IMR-90 (cell line): ENCODE results near the gene BNIP5. TPM values are rescaled to one million over a fixed set of nuclear protein-coding genes. Genes with fewer than 3 reads are reported as not detected.

Experiments
- ATAC-seq: fragments of 200-7000 bp; cut with Tn5 transposase; 2 replicates; pipeline ENCODE4 v1.9.1; 2020; ENCODE audit warnings: low read depth, mild to moderate bottlenecking, moderate library complexity
- BruUV-seq: library from RNA; stranded (reverse); fragments of 400-500 nt; replicated peaks from 2 replicates; lab custom pipeline; 2021; lab: Mats Ljungman, UMichigan
- CTCF ChIA-PET: fragments of 300-600 bp; formaldehyde crosslinking; extraction: SDS; loops from one replicate; lab custom pipeline; 2021; ENCODE audit warnings: antibody characterized with exemption; lab: Yijun Ruan, JAX
- POLR2A ChIA-PET: fragments of 300-600 bp; sonication (Branson Sonifier 250); formaldehyde crosslinking; loops from one replicate; lab custom pipeline; 2022; ENCODE audit warnings: antibody characterized with exemption; ENCODE audit not compliant: unreplicated experiment; lab: Charles Lee
- DNase-seq: peaks from one replicate; pipeline ENCODE4 v3.0.0; 2013
- H2AFZ ChIP-seq: replicated peaks from 2 replicates; pipeline ENCODE3; 2013; ENCODE audit warnings: low read length, mild to moderate bottlenecking; ENCODE audit not compliant: poor library complexity
- H2AK5ac ChIP-seq: 2 replicates; pipeline ENCODE4 v1.6.1; 2013; ENCODE audit warnings: low read depth, low read length, inconsistent platforms
- H2AK9ac ChIP-seq: replicated peaks from 2 replicates; pipeline ENCODE3; 2013; ENCODE audit warnings: mild to moderate bottlenecking, low read depth, low read length, moderate library complexity; ENCODE audit not compliant: poor library complexity
- H2BK120ac ChIP-seq: 2 replicates; pipeline ENCODE4 v1.6.1; 2013; ENCODE audit warnings: low read depth, low read length, inconsistent platforms
- H2BK15ac ChIP-seq: 3 replicates; pipeline ENCODE4 v1.6.1; 2013; ENCODE audit warnings: low read depth, low read length, inconsistent platforms
- H2BK20ac ChIP-seq: 2 replicates; pipeline ENCODE4 v1.6.1; 2013; ENCODE audit warnings: low read depth, mild to moderate bottlenecking, inconsistent platforms, low read length, moderate library complexity
- H2BK5ac ChIP-seq: 2 replicates; pipeline ENCODE4 v1.6.1; 2013; ENCODE audit warnings: mild to moderate bottlenecking, low read depth, low read length, inconsistent platforms; ENCODE audit not compliant: poor library complexity, severe bottlenecking
- H3K14ac ChIP-seq: replicated peaks from 2 replicates; pipeline ENCODE4 v1.6.1; 2013; ENCODE audit warnings: low read depth, low read length, inconsistent platforms
- H3K18ac ChIP-seq: 2 replicates; pipeline ENCODE4 v1.6.1; 2013; ENCODE audit warnings: low read depth, low read length, control low read depth
- H3K23ac ChIP-seq: 2 replicates; pipeline ENCODE4 v1.6.1; 2013; ENCODE audit warnings: low read depth, low read length, inconsistent platforms
- H3K27ac ChIP-seq: 2 replicates; pipeline ENCODE4 v1.5.1; 2013; ENCODE audit warnings: mild to moderate bottlenecking, control low read depth, low read length; ENCODE audit not compliant: insufficient read depth
- H3K27me3 ChIP-seq: 2 replicates; pipeline ENCODE4 v1.6.1; 2013; ENCODE audit warnings: low read length; ENCODE audit not compliant: control insufficient read depth, insufficient read depth
- H3K36me3 ChIP-seq: 2 replicates; pipeline ENCODE4 v1.6.1; 2013; ENCODE audit warnings: low read length, mixed read lengths; ENCODE audit not compliant: control insufficient read depth, insufficient read depth
- H3K4ac ChIP-seq: 2 replicates; pipeline ENCODE4 v1.6.1; 2013; ENCODE audit warnings: low read depth, low read length, inconsistent platforms
- H3K4me1 ChIP-seq: 2 replicates; pipeline ENCODE4 v1.6.1; 2013; ENCODE audit warnings: low read length, mixed read lengths; ENCODE audit not compliant: control insufficient read depth, insufficient read depth
- H3K4me2 ChIP-seq: 2 replicates; pipeline ENCODE4 v1.6.1; 2013; ENCODE audit warnings: low read depth, mild to moderate bottlenecking, control low read depth, low read length, moderate library complexity
- H3K4me3 ChIP-seq: 2 replicates; pipeline ENCODE4 v1.5.1; 2013; ENCODE audit warnings: low read depth, mild to moderate bottlenecking, control low read depth, low read length, moderate library complexity; ENCODE audit not compliant: insufficient read depth
- H3K56ac ChIP-seq: 2 replicates; pipeline ENCODE4 v1.6.1; 2013; ENCODE audit warnings: low read length, inconsistent platforms; ENCODE audit not compliant: insufficient read depth; ENCODE audit errors: extremely low read depth
- H3K79me1 ChIP-seq, 2 experiments: 2 replicates each; pipeline ENCODE4 v1.6.1; 2013; ENCODE audit warnings: low read length in 2 of 2, inconsistent platforms in 1 of 2, low read depth in 1 of 2
- H3K9ac ChIP-seq: 2 replicates; pipeline ENCODE4 v1.6.1; 2013; ENCODE audit warnings: low read depth, low read length, control low read depth
- H3K9me1 ChIP-seq: 2 replicates; pipeline ENCODE4 v1.6.1; 2013; ENCODE audit warnings: low read length, inconsistent platforms; ENCODE audit not compliant: insufficient read depth
- H3K9me3 ChIP-seq: 2 replicates; pipeline ENCODE4 v1.6.1; 2013; ENCODE audit warnings: low read length; ENCODE audit not compliant: control insufficient read depth, insufficient read depth
- H4K20me1 ChIP-seq: 2 replicates; pipeline ENCODE4 v1.6.1; 2013; ENCODE audit warnings: low read length, inconsistent platforms; ENCODE audit not compliant: insufficient read depth
- H4K5ac ChIP-seq: 2 replicates; pipeline ENCODE4 v1.6.1; 2013; ENCODE audit warnings: mild to moderate bottlenecking, low read depth, low read length, control low read depth
- H4K8ac ChIP-seq, 2 experiments: 2 replicates each; pipeline ENCODE4 v1.6.1; 2013; ENCODE audit warnings: low read depth in 2 of 2, low read length in 2 of 2, control low read depth in 1 of 2, inconsistent platforms in 1 of 2
- H4K91ac ChIP-seq: 2 replicates; pipeline ENCODE4 v1.6.1; 2013; ENCODE audit warnings: low read depth, low read length, inconsistent platforms; ENCODE audit not compliant: insufficient read depth
- BHLHE40 ChIP-seq: fragments of 150-350 bp; IDR thresholded peaks from 2 replicates; pipeline ENCODE4 v1.6.1; 2016; ENCODE audit warnings: mild to moderate bottlenecking, low read depth, low read length
- CEBPB ChIP-seq: IDR thresholded peaks from 2 replicates; pipeline ENCODE4 v1.6.1; 2012; ENCODE audit warnings: low read depth, low read length, improper control_type of control experiment
- CHD1 ChIP-seq: IDR thresholded peaks from 2 replicates; pipeline ENCODE4 v1.6.1; 2012; ENCODE audit warnings: low read depth, low read length, improper control_type of control experiment
- CTCF ChIP-seq: conservative IDR thresholded peaks from 2 replicates; pipeline ENCODE4 v1.5.1; 2012; ENCODE audit warnings: mild to moderate bottlenecking, low read depth, low read length, improper control_type of control experiment
- FOS ChIP-seq: fragments of 150-350 bp; IDR thresholded peaks from 2 replicates; pipeline ENCODE4 v1.6.1; 2016; ENCODE audit warnings: low read depth, low read length
- MAFK ChIP-seq: IDR thresholded peaks from 2 replicates; pipeline ENCODE4 v1.6.1; 2012; ENCODE audit warnings: low read depth, low read length, improper control_type of control experiment
- MAZ ChIP-seq: IDR thresholded peaks from 2 replicates; pipeline ENCODE4 v1.6.1; 2012; ENCODE audit warnings: low read depth, mild to moderate bottlenecking, low read length, improper control_type of control experiment, moderate library complexity, borderline replicate concordance
- MXI1 ChIP-seq: IDR thresholded peaks from 2 replicates; pipeline ENCODE4 v1.6.1; 2012; ENCODE audit warnings: low read depth, mild to moderate bottlenecking, low read length, moderate library complexity, borderline replicate concordance
- POLR2A ChIP-seq: IDR thresholded peaks from 2 replicates; pipeline ENCODE4 v1.6.1; 2012; ENCODE audit warnings: mild to moderate bottlenecking, low read depth, low read length
- RAD21 ChIP-seq: IDR thresholded peaks from 2 replicates; pipeline ENCODE4 v1.6.1; 2012; ENCODE audit warnings: low read length, improper control_type of control experiment
- RCOR1 ChIP-seq: IDR thresholded peaks from 2 replicates; pipeline ENCODE4 v1.6.1; 2012; ENCODE audit warnings: mild to moderate bottlenecking, low read length, improper control_type of control experiment; ENCODE audit not compliant: insufficient replicate concordance
- RFX5 ChIP-seq: IDR thresholded peaks from 2 replicates; pipeline ENCODE4 v1.8.0; 2012; ENCODE audit warnings: low read depth, mild to moderate bottlenecking, low read length, moderate library complexity
- SMC3 ChIP-seq: fragments of 150-350 bp; IDR thresholded peaks from 2 replicates; pipeline ENCODE4 v1.6.1; 2016; ENCODE audit warnings: low read depth, mild to moderate bottlenecking, antibody characterized with exemption, low read length, moderate library complexity
- WGBS, 2 experiments: methylation state at CpG; one replicate each; pipeline versions ENCODE4 v1.1.5 to v1.1.7; 2013; ENCODE audit warnings: missing lambda C conversion rate in 2 of 2; ENCODE audit not compliant: insufficient read length in 1 of 2; ENCODE audit errors: extremely low coverage in 2 of 2; 5-methylcytosine and 5-hydroxymethylcytosine counted together
- dilution Hi-C: fragments of 300-500 bp; cut with HindIII; formaldehyde crosslinking; loops from one replicate; pipeline ENCODE4 v1.14.3; 2018; ENCODE audit warnings: low sequenced_read_pairs; ENCODE audit not compliant: unreplicated experiment
- in situ Hi-C: fragments of 300-500 bp; cut with MboI; formaldehyde crosslinking; loops from 3 replicates; pipeline ENCODE4 v1.14.3; 2019; ENCODE audit warnings: low sequenced_read_pairs, inconsistent platforms, mixed read lengths
- intact Hi-C: fragments of 100-400 bp; cut with micrococcal nuclease; formaldehyde crosslinking; loops from 2 replicates; pipeline ENCODE4 v1.10.0; 2022
- polyA plus RNA-seq, 3 experiments: library from polyadenylated mRNA; depleted of rRNA; stranded (reverse); fragments of >200 nt; gene quantifications; 2 replicates each; pipeline ENCODE4 v1.2.3, GENCODE V29; 2012; ENCODE audit warnings: low replicate concordance in 1 of 3
- total RNA-seq: library from RNA; depleted of rRNA; stranded (reverse); fragments of >200 nt; gene quantifications from 2 replicates; pipeline ENCODE4 v1.2.3, GENCODE V29; 2012
- TF ChIP-seq, protein P1 (sequence below): fragments of 150-350 bp; IDR thresholded peaks from 2 replicates; pipeline ENCODE4 v1.6.1; 2017; ENCODE audit warnings: mild to moderate bottlenecking, antibody characterized with exemption, low read length, low read depth
- TF ChIP-seq, protein P2 (sequence below): fragments of 150-350 bp; IDR thresholded peaks from 2 replicates; pipeline ENCODE4 v1.6.1; 2016; ENCODE audit warnings: low read depth, mild to moderate bottlenecking, low read length, moderate library complexity, borderline replicate concordance

The BNIP5 gene
- total and polyA plus RNA-seq, 2 of the 4 experiments (the other 2 are of a cell fraction): not detected

DNA sequence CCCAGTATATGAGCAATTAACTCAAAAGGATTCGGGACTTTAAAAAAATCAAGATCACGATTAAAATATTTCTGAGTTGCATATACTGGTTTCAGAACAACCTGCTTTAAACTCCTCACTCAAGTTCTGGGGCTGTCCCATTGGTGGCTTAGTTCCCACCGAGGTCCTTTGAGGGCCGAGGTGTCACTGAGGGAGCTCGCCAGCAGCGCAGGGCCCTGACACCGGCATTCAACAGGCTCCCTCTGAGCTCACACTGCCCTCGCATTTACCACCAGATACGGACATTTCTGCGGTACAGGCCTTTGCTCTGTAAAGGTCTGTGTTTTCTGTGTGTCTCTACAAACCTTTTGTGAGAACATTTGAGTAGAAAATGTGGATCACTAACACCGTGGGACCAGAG lies 24.4 kb upstream of the BNIP5 start:
- ChIA-PET POLR2A (no interaction called here), CTCF (no interaction called here)
- Histone ChIP-seq H4K20me1 (no peaks in the 10 kb centered on the region), H4K8ac (no peak overlapping the region), H3K9me1 (no peaks in the 10 kb centered on the region), H3K36me3 (no peaks in the 10 kb centered on the region), H3K4ac (no peak overlapping the region), H3K56ac (no peak overlapping the region), H3K4me1 (peaks cover 7% of the 10 kb centered on the region), H2BK120ac (no peak overlapping the region), H2AFZ (no peak overlapping the region), H3K18ac (no peak overlapping the region), H2BK15ac (no peak overlapping the region), H2BK5ac (no peak overlapping the region), H3K23ac (no peak overlapping the region), H3K4me3 (no peak overlapping the region), H3K9me3 (no peaks in the 10 kb centered on the region), H4K5ac (no peak overlapping the region), H3K14ac (no peak overlapping the region), H3K27me3 (peaks cover 8% of the 10 kb centered on the region), H2AK5ac (no peak overlapping the region), H3K79me1 (no peaks in the 10 kb centered on the region), H3K9ac (no peak overlapping the region), H3K27ac (no peak overlapping the region), H3K4me2 (no peak overlapping the region), H2AK9ac (no peak overlapping the region), H4K91ac (no peak overlapping the region), H2BK20ac (no peak overlapping the region)
- ATAC-seq (no peak), DNase-seq (no peak)
- in situ Hi-C loops: no loop called here
- dilution Hi-C loops: no loop called here
- no TSS peak for BruUV-seq
- 87% methylated on average over 3 of the region's 11 CpGs; no CpG with 5 or more reads in 1 of the 2 experiments for WGBS, 2 experiments
- intact Hi-C loops: loop anchor here (2.0 kb wide), 2 partner anchors 164 to 238 kb away; partner anchors contain the start of gene BRPF3
- TF ChIP-seq CHD1 (no peak), RCOR1 (no peak), MAFK (no peak), FOS (no peak), POLR2A (no peak), RFX5 (no peak), BHLHE40 (no peak), MXI1 (no peak), RAD21 (no peak), CTCF (no peak), MAZ (no peak), SMC3 (no peak), CEBPB (no peak)
- TF ChIP-seq, protein P1, sequence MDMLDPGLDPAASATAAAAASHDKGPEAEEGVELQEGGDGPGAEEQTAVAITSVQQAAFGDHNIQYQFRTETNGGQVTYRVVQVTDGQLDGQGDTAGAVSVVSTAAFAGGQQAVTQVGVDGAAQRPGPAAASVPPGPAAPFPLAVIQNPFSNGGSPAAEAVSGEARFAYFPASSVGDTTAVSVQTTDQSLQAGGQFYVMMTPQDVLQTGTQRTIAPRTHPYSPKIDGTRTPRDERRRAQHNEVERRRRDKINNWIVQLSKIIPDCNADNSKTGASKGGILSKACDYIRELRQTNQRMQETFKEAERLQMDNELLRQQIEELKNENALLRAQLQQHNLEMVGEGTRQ: no peak
- TF ChIP-seq, protein P2, sequence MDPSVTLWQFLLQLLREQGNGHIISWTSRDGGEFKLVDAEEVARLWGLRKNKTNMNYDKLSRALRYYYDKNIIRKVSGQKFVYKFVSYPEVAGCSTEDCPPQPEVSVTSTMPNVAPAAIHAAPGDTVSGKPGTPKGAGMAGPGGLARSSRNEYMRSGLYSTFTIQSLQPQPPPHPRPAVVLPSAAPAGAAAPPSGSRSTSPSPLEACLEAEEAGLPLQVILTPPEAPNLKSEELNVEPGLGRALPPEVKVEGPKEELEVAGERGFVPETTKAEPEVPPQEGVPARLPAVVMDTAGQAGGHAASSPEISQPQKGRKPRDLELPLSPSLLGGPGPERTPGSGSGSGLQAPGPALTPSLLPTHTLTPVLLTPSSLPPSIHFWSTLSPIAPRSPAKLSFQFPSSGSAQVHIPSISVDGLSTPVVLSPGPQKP: no peak
